Measurements from ENCODE around the gene TRIO. TPM values are rescaled to one million over a fixed set of nuclear protein-coding genes. Genes with fewer than 3 reads are reported as not detected.
A peak's percentile ranks its signal among the peaks of the same experiment; 100 is the strongest.

The TRIO gene
- total RNA-seq, 2 donors from 2014 or later, result 50.4 to 60.8 TPM

GRCh38 chr5:14503681-14504331 lies 360.7 kb downstream of the TRIO start:
- ATAC-seq (peak in 1 of 2 donors; percentile 5), DNase-seq (no peak)
- intact Hi-C loops (cut with DNase I), result no loop called here

- DNase-seq (no peak), ATAC-seq (no peak)
- intact Hi-C loops (cut with DNase I), result no loop called here
These were observed 361.2 kb downstream of the TRIO start for GRCh38 chr5:14504332-14504727.

GRCh38 chr5:14504816-14505215 lies 361.7 kb downstream of the TRIO start:
- intact Hi-C loops (cut with DNase I), result no loop called here
- ATAC-seq, result no peak

GRCh38 chr5:14505310-14506139 lies 362.4 kb downstream of the TRIO start:
- DNase-seq (no peak), ATAC-seq (no peak)
- intact Hi-C loops (cut with DNase I), result no loop called here

More at GRCh38 chr5:14504816-14505215, 361.7 kb downstream of the TRIO start:
- no peak for DNase-seq

GRCh38 chr5:14506140-14506538 lies 363.0 kb downstream of the TRIO start:
- ATAC-seq, result no peak
- DNase-seq, result no peak
- intact Hi-C loops (cut with DNase I), result no loop called here

- no peak for ATAC-seq
- intact Hi-C loops (cut with DNase I), result no loop called here
- no peak for DNase-seq
These were observed 363.5 kb downstream of the TRIO start for GRCh38 chr5:14506661-14507060.

GRCh38 chr5:14507156-14507941 lies 364.2 kb downstream of the TRIO start:
- intact Hi-C loops (cut with DNase I), result no loop called here
- ATAC-seq (no peak), DNase-seq (no peak)

GRCh38 chr5:14508046-14508445 lies 364.9 kb downstream of the TRIO start:
- ATAC-seq, result no peak
- no peak for DNase-seq
- intact Hi-C loops (cut with DNase I), result no loop called here

- intact Hi-C loops (cut with DNase I), result no loop called here
- ATAC-seq (no peak), DNase-seq (no peak)
These were observed 366.4 kb downstream of the TRIO start for GRCh38 chr5:14509556-14509955.

GRCh38 chr5:14510156-14510734 lies 367.1 kb downstream of the TRIO start:
- no peak for ATAC-seq
- intact Hi-C loops (cut with DNase I), result no loop called here
- no peak for DNase-seq

GRCh38 chr5:14510880-14511279 lies 367.7 kb downstream of the TRIO start:
- no peak for DNase-seq
- intact Hi-C loops (cut with DNase I), result no loop called here
- ATAC-seq, result no peak

- no peak for ATAC-seq
- intact Hi-C loops (cut with DNase I), result no loop called here
- DNase-seq, result no peak
These were observed 369.4 kb downstream of the TRIO start for GRCh38 chr5:14512574-14512973.

GRCh38 chr5:14513266-14513665 lies 370.1 kb downstream of the TRIO start:
- ATAC-seq, result peak in 1 of 2 donors; percentile 21
- intact Hi-C loops (cut with DNase I), result no loop called here
- no peak for DNase-seq

GRCh38 chr5:14516901-14517300 lies 373.8 kb downstream of the TRIO start:
- intact Hi-C loops (cut with DNase I), result no loop called here
- no peak for ATAC-seq
- no peak for DNase-seq

GRCh38 chr5:14518638-14519037 lies 375.5 kb downstream of the TRIO start:
- ATAC-seq (no peak), DNase-seq (no peak)
- intact Hi-C loops (cut with DNase I), result no loop called here

- ATAC-seq (no peak), DNase-seq (no peak)
- intact Hi-C loops (cut with DNase I), result no loop called here
These were observed 378.6 kb downstream of the TRIO start for GRCh38 chr5:14521748-14522147.

GRCh38 chr5:14522721-14523120 lies 379.6 kb downstream of the TRIO start:
- ATAC-seq, result no peak
- no peak for DNase-seq
- intact Hi-C loops (cut with DNase I), result no loop called here

GRCh38 chr5:14523243-14524034 lies 380.3 kb downstream of the TRIO start:
- ATAC-seq, result no peak
- intact Hi-C loops (cut with DNase I), result no loop called here
- DNase-seq, result no peak

GRCh38 chr5:14525397-14525796 lies 382.3 kb downstream of the TRIO start:
- intact Hi-C loops (cut with DNase I), result no loop called here
- ATAC-seq (no peak), DNase-seq (no peak)

All from left cardiac atrium (tissue), 4 donors.